B cell (primary cell): Measurements from ENCODE around the gene ZNF184. TPM values are rescaled to one million over a fixed set of nuclear protein-coding genes. Genes with fewer than 3 reads are reported as not detected.

ENCODE experiments used
- ATAC-seq: fragments of 200-7000 bp; cut with Tn5 transposase; one replicate; pipeline ENCODE4 v1.10.0; 2021; ENCODE audit warnings: low read depth, mild to moderate bottlenecking, moderate number of reproducible peaks, moderate library complexity
- CTCF ChIA-PET: fragments of 350-600 bp; sonication (Branson Sonifier 250); formaldehyde crosslinking; loops from one replicate; lab custom pipeline; 2021; ENCODE audit warnings: antibody characterized with exemption, inconsistent platforms; lab: Charles Lee
- POLR2A ChIA-PET: fragments of 350-600 bp; sonication (Branson Sonifier 250); formaldehyde crosslinking; loops from one replicate; lab custom pipeline; 2021; ENCODE audit warnings: antibody characterized with exemption; lab: Charles Lee
- DNase-seq: peaks from one replicate; pipeline ENCODE4 v3.0.0; 2013
- H2AFZ ChIP-seq: 2 replicates; pipeline ENCODE4 v1.6.1; 2012; ENCODE audit warnings: mild to moderate bottlenecking, low read depth, low read length; ENCODE audit not compliant: insufficient read depth, poor library complexity, severe bottlenecking
- H3K27ac ChIP-seq, 2 donors: 1 replicate in 1 of 2; 2 replicates in 1 of 2; pipeline ENCODE4 v1.5.1; 2012 to 2013; ENCODE audit warnings: low read length in 2 of 2, mild to moderate bottlenecking in 2 of 2, moderate library complexity in 1 of 2
- H3K27me3 ChIP-seq, 4 experiments: fragments of 200-600 bp in 1 of 4; sonication (generic) in 1 of 4; replicated peaks in 1 of 4; 1 replicate in 2 of 4; 2 replicates in 2 of 4; pipeline versions ENCODE4 v1.6.1 to v1.7.0; 2013 to 2016; ENCODE audit warnings: low read length in 3 of 4, mild to moderate bottlenecking in 2 of 4, mixed read lengths in 1 of 4, moderate library complexity in 1 of 4; ENCODE audit not compliant: insufficient read depth in 4 of 4, control insufficient read depth in 3 of 4; ENCODE audit errors: control extremely low read depth in 1 of 4
- H3K36me3 ChIP-seq, 2 experiments: replicated peaks in 1 of 2; 1 replicate in 1 of 2; 2 replicates in 1 of 2; pipeline versions ENCODE4 v1.6.1 to v1.7.1; 2013; ENCODE audit warnings: low read length in 1 of 2; ENCODE audit not compliant: insufficient read depth in 2 of 2, control insufficient read depth in 1 of 2; ENCODE audit errors: control extremely low read depth in 1 of 2, extremely low read depth in 1 of 2
- H3K4me1 ChIP-seq, 2 donors: fragments of 200-600 bp in 1 of 2; sonication (generic) in 1 of 2; 1 replicate in 1 of 2; 2 replicates in 1 of 2; pipeline versions ENCODE4 v1.5.1 to v1.6.1; 2013 to 2017; ENCODE audit warnings: low read length in 2 of 2; ENCODE audit not compliant: control insufficient read depth in 2 of 2, insufficient read depth in 2 of 2
- H3K4me2 ChIP-seq: replicated peaks from 2 replicates; pipeline ENCODE3; 2012; ENCODE audit warnings: mild to moderate bottlenecking, low read depth, low read length; ENCODE audit not compliant: poor library complexity, severe bottlenecking
- H3K4me3 ChIP-seq, 5 experiments: fragments of 200-600 bp in 1 of 5; sonication (generic) in 1 of 5; 1 replicate in 3 of 5; 2 replicates in 2 of 5; pipeline versions ENCODE4 v1.5.1 to v1.7.0; 2011 to 2016; ENCODE audit warnings: low read length in 4 of 5, mild to moderate bottlenecking in 4 of 5, low read depth in 2 of 5, control low read depth in 1 of 5, moderate library complexity in 1 of 5; ENCODE audit not compliant: insufficient read depth in 1 of 5; ENCODE audit errors: control extremely low read depth in 1 of 5, extremely low read depth in 1 of 5
- H3K79me2 ChIP-seq: fragments of 200-600 bp; sonication (generic); one replicate; pipeline ENCODE4 v1.6.0; 2016; ENCODE audit warnings: low read length; ENCODE audit not compliant: control insufficient read depth, insufficient read depth
- H3K9ac ChIP-seq: fragments of 200-600 bp; sonication (generic); 2 replicates; pipeline ENCODE4 v1.6.1; 2017; ENCODE audit warnings: mild to moderate bottlenecking, low read length, moderate library complexity
- H3K9me3 ChIP-seq, 3 donors: one replicate each; pipeline versions ENCODE4 v1.6.1 to v1.7.1; 2013; ENCODE audit warnings: low read length in 2 of 3; ENCODE audit not compliant: control insufficient read depth in 2 of 3, insufficient read depth in 1 of 3; ENCODE audit errors: control extremely low read depth in 1 of 3
- H4K20me1 ChIP-seq: 2 replicates; pipeline ENCODE4 v1.6.0; 2012; ENCODE audit warnings: mild to moderate bottlenecking, low read length; ENCODE audit not compliant: insufficient read depth, control insufficient read depth, poor library complexity, severe bottlenecking
- H3K27ac Mint-ChIP-seq: one replicate; pipeline ENCODE4 v1.8.0; 2021; ENCODE audit warnings: mixed read lengths
- H3K27me3 Mint-ChIP-seq: one replicate; pipeline ENCODE4 v1.8.0; 2021; ENCODE audit warnings: mixed read lengths
- H3K4me1 Mint-ChIP-seq: one replicate; pipeline ENCODE4 v1.8.0; 2021; ENCODE audit warnings: mixed read lengths
- H3K4me3 Mint-ChIP-seq: one replicate; pipeline ENCODE4 v1.8.0; 2021; ENCODE audit warnings: mixed read lengths
- H3K9me3 Mint-ChIP-seq: one replicate; pipeline ENCODE4 v1.8.0; 2022; ENCODE audit warnings: mixed read lengths; ENCODE audit not compliant: insufficient read depth
- EZH2 ChIP-seq: IDR thresholded peaks from 2 replicates; pipeline ENCODE4 v1.6.1; 2012; ENCODE audit warnings: borderline replicate concordance, low read depth, mild to moderate bottlenecking, moderate library complexity, low read length; ENCODE audit not compliant: insufficient read depth, poor library complexity, severe bottlenecking
- WGBS: methylation state at CpG from one replicate; pipeline ENCODE4 v1.1.5; 2013; ENCODE audit warnings: missing lambda C conversion rate; ENCODE audit not compliant: insufficient coverage; 5-methylcytosine and 5-hydroxymethylcytosine counted together
- intact Hi-C: fragments of 100-400 bp; cut with micrococcal nuclease; formaldehyde crosslinking; loops from one replicate; pipeline ENCODE4 v1.10.0; 2022
- polyA plus RNA-seq: library from polyadenylated mRNA; depleted of rRNA; stranded (reverse); fragments of >200 nt; gene quantifications from 2 replicates; pipeline ENCODE4 v1.2.3, GENCODE V29; 2012
- total RNA-seq, 2 donors: library from RNA; stranded (reverse); fragments of 120-200 nt in 1 of 2; gene quantifications; 1 replicate in 1 of 2; 2 replicates in 1 of 2; pipeline versions ENCODE4 v1.2.3 to v1.2.4, GENCODE V29; 2013 to 2022
- TF ChIP-seq, protein P1 (sequence below): fragments of 200-600 bp; IDR thresholded peaks from one replicate; pipeline ENCODE4 v1.8.0; 2022; ENCODE audit warnings: antibody characterized with exemption, mild to moderate bottlenecking

Gene ZNF184
- total and polyA plus RNA-seq, 2 donors (not counting 1 experiment from before 2014, with no cell fraction given), result 3.7 to 11.8 TPM

DNA sequence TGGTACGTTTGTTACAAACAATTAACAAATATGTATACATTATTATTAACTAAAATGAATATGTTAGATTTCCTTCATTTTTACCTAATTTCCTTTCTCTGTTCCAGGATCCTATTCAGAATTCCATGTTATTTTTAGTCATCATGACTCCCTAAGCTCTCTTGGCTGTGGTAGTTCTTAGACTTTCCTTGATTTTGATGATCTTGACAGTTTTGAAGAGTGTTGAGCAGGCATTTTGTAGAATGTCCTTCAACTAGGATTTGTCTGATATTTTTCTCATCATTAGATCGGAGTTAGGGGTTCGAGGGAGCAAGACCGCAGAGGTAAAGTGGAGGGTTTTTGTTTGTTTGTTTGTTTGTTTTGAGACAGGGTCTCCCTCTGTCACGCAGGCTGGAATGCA lies 44.3 kb upstream of the ZNF184 start:
- Mint-ChIP-seq H3K4me1 (peaks cover 15% of the 10 kb centered on the region), H3K27me3 (peaks cover 35% of the 10 kb centered on the region), H3K4me3 (no peak overlapping the region), H3K27ac (no peak overlapping the region), H3K9me3 (no peaks in the 10 kb centered on the region)
- H3K9me3 ChIP-seq, result no peaks in the 10 kb centered on the region
- H3K9ac ChIP-seq, result no peak overlapping the region
- ATAC-seq (no peak), DNase-seq (no peak)
- H2AFZ ChIP-seq, result no peak overlapping the region
- POLR2A ChIA-PET, result no interaction called here
- H3K36me3 ChIP-seq, result no peaks in the 10 kb centered on the region
- no peaks in the 10 kb centered on the region for H3K79me2 ChIP-seq
- no peaks in the 10 kb centered on the region for H4K20me1 ChIP-seq
- peaks cover 0 to 26% (median 20%) of the 10 kb centered on the region in 4 experiments for H3K27me3 ChIP-seq
- H3K4me2 ChIP-seq, result no peak overlapping the region
- no peak overlapping the region for H3K4me3 ChIP-seq
- no peak overlapping the region for H3K27ac ChIP-seq
- TF ChIP-seq, protein P1, sequence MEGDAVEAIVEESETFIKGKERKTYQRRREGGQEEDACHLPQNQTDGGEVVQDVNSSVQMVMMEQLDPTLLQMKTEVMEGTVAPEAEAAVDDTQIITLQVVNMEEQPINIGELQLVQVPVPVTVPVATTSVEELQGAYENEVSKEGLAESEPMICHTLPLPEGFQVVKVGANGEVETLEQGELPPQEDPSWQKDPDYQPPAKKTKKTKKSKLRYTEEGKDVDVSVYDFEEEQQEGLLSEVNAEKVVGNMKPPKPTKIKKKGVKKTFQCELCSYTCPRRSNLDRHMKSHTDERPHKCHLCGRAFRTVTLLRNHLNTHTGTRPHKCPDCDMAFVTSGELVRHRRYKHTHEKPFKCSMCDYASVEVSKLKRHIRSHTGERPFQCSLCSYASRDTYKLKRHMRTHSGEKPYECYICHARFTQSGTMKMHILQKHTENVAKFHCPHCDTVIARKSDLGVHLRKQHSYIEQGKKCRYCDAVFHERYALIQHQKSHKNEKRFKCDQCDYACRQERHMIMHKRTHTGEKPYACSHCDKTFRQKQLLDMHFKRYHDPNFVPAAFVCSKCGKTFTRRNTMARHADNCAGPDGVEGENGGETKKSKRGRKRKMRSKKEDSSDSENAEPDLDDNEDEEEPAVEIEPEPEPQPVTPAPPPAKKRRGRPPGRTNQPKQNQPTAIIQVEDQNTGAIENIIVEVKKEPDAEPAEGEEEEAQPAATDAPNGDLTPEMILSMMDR, result no peak
- TF ChIP-seq EZH2, result no peak
- H3K4me1 ChIP-seq, result peaks cover 8 to 19% of the 10 kb centered on the region in 2 donors
- intact Hi-C loops, result no loop called here
- CTCF ChIA-PET, result interaction anchor here (0.7 to 3.4 kb wide), 3 partner anchors 12 to 339 kb away, joined by 3 to 28 read pairs (median 23); no protein-coding TSS in a partner anchor
- WGBS, result 100% methylated on average over 1 of the region's 5 CpGs

DNA sequence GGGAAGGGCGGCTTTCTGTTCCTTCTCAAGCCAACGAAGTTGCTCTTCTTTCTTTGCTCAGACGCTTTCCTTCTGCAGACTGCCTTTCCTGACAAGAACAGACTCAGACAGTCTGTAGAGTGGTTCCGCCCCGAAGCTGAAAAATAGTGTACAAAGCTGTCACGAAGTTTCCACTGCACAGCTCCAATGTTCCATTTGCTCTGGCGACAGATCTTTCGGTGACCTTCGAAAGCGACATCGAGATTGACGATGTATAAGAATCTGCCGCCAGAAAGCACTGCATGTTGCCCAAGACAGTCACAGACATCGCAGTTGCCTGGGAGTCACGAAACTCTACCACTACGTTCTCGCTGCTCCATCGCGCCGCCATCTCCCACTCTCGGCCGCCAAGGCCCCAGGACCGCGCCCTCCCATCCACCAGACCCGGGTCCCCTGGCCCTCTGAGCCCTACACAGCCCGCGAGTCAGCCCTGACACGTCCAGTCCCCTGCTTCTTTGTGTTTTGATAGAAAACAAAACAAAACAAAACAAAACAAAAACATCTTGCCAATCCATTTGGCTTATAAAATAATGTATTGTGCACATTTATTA lies 42.1 kb upstream of the ZNF184 start:
- H2AFZ ChIP-seq, result no peak overlapping the region
- Mint-ChIP-seq H3K27me3 (peaks cover 54% of the 10 kb centered on the region), H3K4me1 (peaks cover 15% of the 10 kb centered on the region), H3K9me3 (no peaks in the 10 kb centered on the region), H3K4me3 (peak overlapping the region; percentile 36), H3K27ac (no peak overlapping the region)
- DNase-seq, result no peak
- intact Hi-C loops, result no loop called here
- peak overlapping the region; percentile 34 for H3K4me2 ChIP-seq
- no peaks in the 10 kb centered on the region for H3K9me3 ChIP-seq
- peaks cover 8 to 19% of the 10 kb centered on the region in 2 donors for H3K4me1 ChIP-seq
- peaks cover 0 to 36% (median 25%) of the 10 kb centered on the region in 4 experiments for H3K27me3 ChIP-seq
- ChIA-PET CTCF (no interaction called here), POLR2A (no interaction called here)
- ATAC-seq, result no peak
- 50% methylated on average over 23 of the region's 28 CpGs for WGBS
- TF ChIP-seq, protein P1, result no peak
- no peak for TF ChIP-seq EZH2
- no peak overlapping the region for H3K9ac ChIP-seq
- H4K20me1 ChIP-seq, result no peaks in the 10 kb centered on the region
- peak overlapping the region in 1 of 5 experiments; percentile 18 for H3K4me3 ChIP-seq
- no peaks in the 10 kb centered on the region for H3K36me3 ChIP-seq
- no peaks in the 10 kb centered on the region for H3K79me2 ChIP-seq
- no peak overlapping the region for H3K27ac ChIP-seq
